Neural crest cell (in vitro differentiated cells): Measurements from ENCODE around the gene IRX6. TPM values are rescaled to one million over a fixed set of nuclear protein-coding genes. Genes with fewer than 3 reads are reported as not detected.

Experiments
- DNase-seq: peaks from one replicate; pipeline ENCODE4 v3.0.0; 2021; ENCODE audit warnings: low read depth, mixed read lengths, low spot score
- H3K27ac Mint-ChIP-seq: one replicate; pipeline ENCODE4 v1.8.0; 2021; ENCODE audit warnings: mild to moderate bottlenecking, mixed read lengths; ENCODE audit not compliant: unreplicated experiment
- H3K27me3 Mint-ChIP-seq: 2 replicates; pipeline ENCODE4 v1.8.0; 2021; ENCODE audit warnings: low read depth, mild to moderate bottlenecking, mixed read lengths
- H3K36me3 Mint-ChIP-seq: 2 replicates; pipeline ENCODE4 v1.8.0; 2021; ENCODE audit warnings: low read depth, mild to moderate bottlenecking, mixed read lengths
- H3K4me1 Mint-ChIP-seq: 2 replicates; pipeline ENCODE4 v1.8.0; 2021; ENCODE audit warnings: mixed read lengths
- H3K4me3 Mint-ChIP-seq: one replicate; pipeline ENCODE4 v1.8.0; 2021; ENCODE audit warnings: mild to moderate bottlenecking, mixed read lengths
- H3K9me3 Mint-ChIP-seq: 2 replicates; pipeline ENCODE4 v1.8.0; 2021; ENCODE audit warnings: mixed read lengths
- CTCF ChIP-seq: fragments of 200-600 bp; sonication (generic); conservative IDR thresholded peaks from 2 replicates; pipeline ENCODE4 v1.5.0; 2021; ENCODE audit warnings: antibody characterized with exemption, mild to moderate bottlenecking
- total RNA-seq: library from RNA; stranded (reverse); gene quantifications from 2 replicates; pipeline ENCODE4 v1.2.1, GENCODE V29; 2021

Gene IRX6
- total RNA-seq, 1 donor from 2014 or later: 0.14 TPM

- Mint-ChIP-seq H3K4me3 (no peak overlapping the region), H3K27ac (no peak overlapping the region), H3K36me3 (peaks cover 2% of the 10 kb centered on the region), H3K4me1 (peaks cover 4% of the 10 kb centered on the region), H3K27me3 (no peaks in the 10 kb centered on the region), H3K9me3 (peaks cover 8% of the 10 kb centered on the region)
- no peak for TF ChIP-seq CTCF
- no peak for DNase-seq
Observed at GRCh38 chr16:55351936-55352335, 27.9 kb downstream of the IRX6 start.

- Mint-ChIP-seq H3K36me3 (peaks cover 2% of the 10 kb centered on the region), H3K9me3 (peaks cover 8% of the 10 kb centered on the region), H3K4me3 (no peak overlapping the region), H3K4me1 (no peaks in the 10 kb centered on the region), H3K27me3 (peaks cover 33% of the 10 kb centered on the region), H3K27ac (no peak overlapping the region)
- no peak for DNase-seq
- no peak for TF ChIP-seq CTCF
Observed at GRCh38 chr16:55357241-55357640, 33.2 kb downstream of the IRX6 start.

- TF ChIP-seq CTCF: no peak
- DNase-seq: no peak
- peaks cover 3% of the 10 kb centered on the region for H3K9me3 Mint-ChIP-seq
- no peaks in the 10 kb centered on the region for H3K36me3 Mint-ChIP-seq
- H3K4me3 Mint-ChIP-seq: no peak overlapping the region
- no peak overlapping the region for H3K27ac Mint-ChIP-seq
- H3K4me1 Mint-ChIP-seq: no peaks in the 10 kb centered on the region
- peaks cover 48% of the 10 kb centered on the region for H3K27me3 Mint-ChIP-seq
Observed at GRCh38 chr16:55359946-55360345, 35.9 kb downstream of the IRX6 start.

- no peaks in the 10 kb centered on the region for H3K9me3 Mint-ChIP-seq
- H3K27ac Mint-ChIP-seq: no peak overlapping the region
- peaks cover 69% of the 10 kb centered on the region for H3K27me3 Mint-ChIP-seq
- TF ChIP-seq CTCF: no peak
- no peaks in the 10 kb centered on the region for H3K36me3 Mint-ChIP-seq
- no peak for DNase-seq
- H3K4me1 Mint-ChIP-seq: no peaks in the 10 kb centered on the region
- no peak overlapping the region for H3K4me3 Mint-ChIP-seq
Observed at GRCh38 chr16:55364811-55365210, 40.8 kb downstream of the IRX6 start.

GRCh38 chr16:55367301-55367811 lies 43.4 kb downstream of the IRX6 start:
- Mint-ChIP-seq H3K4me3 (no peak overlapping the region), H3K9me3 (no peaks in the 10 kb centered on the region), H3K4me1 (peaks cover 12% of the 10 kb centered on the region), H3K27me3 (peaks cover 79% of the 10 kb centered on the region), H3K36me3 (no peaks in the 10 kb centered on the region), H3K27ac (no peak overlapping the region)
- no peak for TF ChIP-seq CTCF
- DNase-seq: no peak
